Activated naive CD4-positive, alpha-beta T cell treated with anti-CD3 and anti-CD28 coated beads for 36 hours (primary cell): Measurements from ENCODE around the gene GRAMD4. TPM values are rescaled to one million over a fixed set of nuclear protein-coding genes. Genes with fewer than 3 reads are reported as not detected.
"Not testable (repeated sequence)": the region's sequence is repeated elsewhere in the genome, so short reads cannot be mapped to it uniquely, and the experiment has no call there.

ENCODE experiments used
- CTCF ChIA-PET: fragments of 350-600 bp; sonication (Branson Sonifier 250); formaldehyde crosslinking; loops from one replicate; lab custom pipeline; 2021; ENCODE audit warnings: antibody characterized with exemption; lab: Charles Lee
- DNase-seq: peaks from one replicate; pipeline ENCODE4 v3.0.0-alpha.2; 2020
- H3K27ac Mint-ChIP-seq: one replicate; pipeline ENCODE4 v1.8.0; 2021; ENCODE audit warnings: mild to moderate bottlenecking, mixed read lengths
- H3K27me3 Mint-ChIP-seq: one replicate; pipeline ENCODE4 v1.8.0; 2021; ENCODE audit warnings: low read depth, mixed read lengths
- H3K36me3 Mint-ChIP-seq: one replicate; pipeline ENCODE4 v1.8.0; 2021; ENCODE audit warnings: low read depth, mixed read lengths
- H3K4me1 Mint-ChIP-seq: one replicate; pipeline ENCODE4 v1.8.0; 2021; ENCODE audit warnings: low read depth, mixed read lengths
- H3K4me3 Mint-ChIP-seq: one replicate; pipeline ENCODE4 v1.8.0; 2021; ENCODE audit warnings: mild to moderate bottlenecking, moderate library complexity, mixed read lengths
- H3K9me3 Mint-ChIP-seq: one replicate; pipeline ENCODE4 v1.8.0; 2021; ENCODE audit warnings: mixed read lengths
- intact Hi-C: fragments of 100-400 bp; cut with micrococcal nuclease; formaldehyde crosslinking; loops from one replicate; pipeline ENCODE4 v1.15.1; 2023
- total RNA-seq, 2 experiments: library from RNA; stranded (reverse); gene quantifications; one replicate each; pipeline ENCODE4 v1.2.3, GENCODE V29; 2021

The GRAMD4 gene
- total RNA-seq, 2 experiments from 2014 or later: 34.3 to 35.4 TPM

GRCh38 chr22:46628756-46629155 is 8.6 kb downstream of the GRAMD4 start:
- Mint-ChIP-seq H3K9me3 (no peaks in the 10 kb centered on the region), H3K4me3 (no peak overlapping the region), H3K4me1 (no peaks in the 10 kb centered on the region), H3K27me3 (no peaks in the 10 kb centered on the region), H3K27ac (no peak overlapping the region), H3K36me3 (no peaks in the 10 kb centered on the region)
- intact Hi-C loops: no loop called here
- DNase-seq: no peak
- CTCF ChIA-PET: no interaction called here

GRCh38 chr22:46629291-46629690 is 9.1 kb downstream of the GRAMD4 start:
- Mint-ChIP-seq H3K27me3 (no peaks in the 10 kb centered on the region), H3K27ac (no peak overlapping the region), H3K36me3 (no peaks in the 10 kb centered on the region), H3K4me1 (peaks cover 2% of the 10 kb centered on the region), H3K4me3 (no peak overlapping the region), H3K9me3 (no peaks in the 10 kb centered on the region)
- intact Hi-C loops: no loop called here
- DNase-seq: no peak
- CTCF ChIA-PET: no interaction called here

- peaks cover 2% of the 10 kb centered on the region for H3K4me1 Mint-ChIP-seq
- intact Hi-C loops: no loop called here
- no peak overlapping the region for H3K27ac Mint-ChIP-seq
- H3K9me3 Mint-ChIP-seq: no peaks in the 10 kb centered on the region
- no peaks in the 10 kb centered on the region for H3K27me3 Mint-ChIP-seq
- CTCF ChIA-PET: no interaction called here
- H3K4me3 Mint-ChIP-seq: no peak overlapping the region
- no peaks in the 10 kb centered on the region for H3K36me3 Mint-ChIP-seq
- DNase-seq: no peak
Observed at GRCh38 chr22:46631113-46631512, 10.9 kb downstream of the GRAMD4 start.

- intact Hi-C loops: no loop called here
- CTCF ChIA-PET: no interaction called here
- no peak overlapping the region for H3K27ac Mint-ChIP-seq
Observed at GRCh38 chr22:46632646-46633249, 12.6 kb downstream of the GRAMD4 start.

GRCh38 chr22:46633334-46633890 is 13.2 kb downstream of the GRAMD4 start:
- Mint-ChIP-seq H3K27me3 (no peaks in the 10 kb centered on the region), H3K27ac (no peak overlapping the region), H3K36me3 (no peaks in the 10 kb centered on the region), H3K9me3 (no peaks in the 10 kb centered on the region), H3K4me1 (peaks cover 2% of the 10 kb centered on the region), H3K4me3 (no peak overlapping the region)
- CTCF ChIA-PET: no interaction called here
- DNase-seq: no peak
- intact Hi-C loops: no loop called here

More at GRCh38 chr22:46632646-46633249, 12.6 kb downstream of the GRAMD4 start:
- H3K9me3 Mint-ChIP-seq: no peaks in the 10 kb centered on the region
- no peaks in the 10 kb centered on the region for H3K27me3 Mint-ChIP-seq
- no peak for DNase-seq
- no peaks in the 10 kb centered on the region for H3K36me3 Mint-ChIP-seq
- peaks cover 2% of the 10 kb centered on the region for H3K4me1 Mint-ChIP-seq
- H3K4me3 Mint-ChIP-seq: no peak overlapping the region

- H3K36me3 Mint-ChIP-seq: no peaks in the 10 kb centered on the region
- H3K9me3 Mint-ChIP-seq: no peaks in the 10 kb centered on the region
- no peak overlapping the region for H3K4me3 Mint-ChIP-seq
- intact Hi-C loops: no loop called here
- no peak overlapping the region for H3K27ac Mint-ChIP-seq
- CTCF ChIA-PET: no interaction called here
- H3K27me3 Mint-ChIP-seq: no peaks in the 10 kb centered on the region
- no peak for DNase-seq
- H3K4me1 Mint-ChIP-seq: peaks cover 2% of the 10 kb centered on the region
Observed at GRCh38 chr22:46634011-46634699, 14.0 kb downstream of the GRAMD4 start.

GRCh38 chr22:46634973-46635685 is 14.9 kb downstream of the GRAMD4 start:
- H3K27ac Mint-ChIP-seq, H3K27me3 Mint-ChIP-seq, DNase-seq, H3K4me1 Mint-ChIP-seq, H3K4me3 Mint-ChIP-seq, CTCF ChIA-PET, H3K9me3 Mint-ChIP-seq, intact Hi-C loops, H3K36me3 Mint-ChIP-seq: not testable (repeated sequence)

- intact Hi-C loops: no loop called here
- Mint-ChIP-seq H3K27me3 (no peaks in the 10 kb centered on the region), H3K36me3 (no peaks in the 10 kb centered on the region), H3K9me3 (no peaks in the 10 kb centered on the region), H3K27ac (no peak overlapping the region), H3K4me1 (peaks cover 2% of the 10 kb centered on the region), H3K4me3 (no peak overlapping the region)
- DNase-seq: no peak
- CTCF ChIA-PET: no interaction called here
Observed at GRCh38 chr22:46635756-46636155, 15.6 kb downstream of the GRAMD4 start.

GRCh38 chr22:46636221-46637002 is 16.2 kb downstream of the GRAMD4 start:
- CTCF ChIA-PET: interaction anchor here (0.6 kb wide), 1 partner anchor 278 kb away, joined by 3 read pairs; no protein-coding TSS in a partner anchor
- intact Hi-C loops: no loop called here
- Mint-ChIP-seq H3K36me3 (no peaks in the 10 kb centered on the region), H3K4me1 (peaks cover 2% of the 10 kb centered on the region), H3K9me3 (no peaks in the 10 kb centered on the region), H3K27me3 (no peaks in the 10 kb centered on the region), H3K4me3 (no peak overlapping the region), H3K27ac (no peak overlapping the region)
- DNase-seq: no peak

GRCh38 chr22:46637711-46638600 is 17.8 kb downstream of the GRAMD4 start:
- Mint-ChIP-seq H3K36me3 (no peaks in the 10 kb centered on the region), H3K9me3 (no peaks in the 10 kb centered on the region), H3K4me1 (peaks cover 2% of the 10 kb centered on the region), H3K4me3 (no peak overlapping the region), H3K27ac (no peak overlapping the region), H3K27me3 (no peaks in the 10 kb centered on the region)
- no peak for DNase-seq
- intact Hi-C loops: no loop called here
- CTCF ChIA-PET: no interaction called here

GRCh38 chr22:46638601-46639431 is 18.6 kb downstream of the GRAMD4 start:
- no peaks in the 10 kb centered on the region for H3K36me3 Mint-ChIP-seq
- intact Hi-C loops: no loop called here
- no peaks in the 10 kb centered on the region for H3K9me3 Mint-ChIP-seq
- H3K4me1 Mint-ChIP-seq: peaks cover 2% of the 10 kb centered on the region
- no peak overlapping the region for H3K27ac Mint-ChIP-seq
- no peak overlapping the region for H3K4me3 Mint-ChIP-seq
- H3K27me3 Mint-ChIP-seq: no peaks in the 10 kb centered on the region
- CTCF ChIA-PET: no interaction called here
- DNase-seq: no peak
